Measurements from ENCODE around the gene CSNK1A1L.

Gene CSNK1A1L

GRCh38 chr13:37139356-37139755 lies 33.9 kb upstream of the CSNK1A1L start:
- DNase-seq (ENCODE audit: low spot score): no peak
- POLR2A ChIA-PET (ENCODE audit: low non-redundant PET): interaction anchor here (0.6 kb wide), 1 partner anchor 140 kb away, joined by 3 read pairs; no protein-coding TSS in a partner anchor
- H3K27ac ChIP-seq: no peak overlapping the region
- no peak for TF ChIP-seq CTCF (conservative IDR thresholded peaks at IDR 0.05; ENCODE audit: low read depth)
- CTCF ChIA-PET: no interaction called here

GRCh38 chr13:37138926-37139325 lies 33.5 kb upstream of the CSNK1A1L start:
- no peak for DNase-seq (ENCODE audit: low spot score)
- no peak for TF ChIP-seq CTCF (conservative IDR thresholded peaks at IDR 0.05; ENCODE audit: low read depth)
- CTCF ChIA-PET: no interaction called here
- POLR2A ChIA-PET (ENCODE audit: low non-redundant PET): no interaction called here
- no peak overlapping the region for H3K27ac ChIP-seq

GRCh38 chr13:37138169-37138568 lies 32.7 kb upstream of the CSNK1A1L start:
- 0 out of 2 replicates have a peak, but pooled peaks have one; percentile 6 for TF ChIP-seq CTCF (conservative IDR thresholded peaks at IDR 0.05; ENCODE audit: low read depth)
- no peak for DNase-seq (ENCODE audit: low spot score)
- ChIA-PET CTCF (no interaction called here), POLR2A (ENCODE audit: low non-redundant PET) (no interaction called here)
- no peak overlapping the region for H3K27ac ChIP-seq

GRCh38 chr13:37136633-37137032 lies 31.2 kb upstream of the CSNK1A1L start:
- POLR2A ChIA-PET (ENCODE audit: low non-redundant PET): no interaction called here
- CTCF ChIA-PET: no interaction called here

GRCh38 chr13:37136187-37136586 lies 30.7 kb upstream of the CSNK1A1L start:
- no peak overlapping the region for H3K27ac ChIP-seq
- no peak for TF ChIP-seq CTCF (conservative IDR thresholded peaks at IDR 0.05; ENCODE audit: low read depth)
- ChIA-PET CTCF (no interaction called here), POLR2A (ENCODE audit: low non-redundant PET) (no interaction called here)
- DNase-seq (ENCODE audit: low spot score): no peak

More at GRCh38 chr13:37136633-37137032, 31.2 kb upstream of the CSNK1A1L start:
- TF ChIP-seq CTCF (conservative IDR thresholded peaks at IDR 0.05; ENCODE audit: low read depth): no peak
- no peak for DNase-seq (ENCODE audit: low spot score)
- no peak overlapping the region for H3K27ac ChIP-seq

DNA sequence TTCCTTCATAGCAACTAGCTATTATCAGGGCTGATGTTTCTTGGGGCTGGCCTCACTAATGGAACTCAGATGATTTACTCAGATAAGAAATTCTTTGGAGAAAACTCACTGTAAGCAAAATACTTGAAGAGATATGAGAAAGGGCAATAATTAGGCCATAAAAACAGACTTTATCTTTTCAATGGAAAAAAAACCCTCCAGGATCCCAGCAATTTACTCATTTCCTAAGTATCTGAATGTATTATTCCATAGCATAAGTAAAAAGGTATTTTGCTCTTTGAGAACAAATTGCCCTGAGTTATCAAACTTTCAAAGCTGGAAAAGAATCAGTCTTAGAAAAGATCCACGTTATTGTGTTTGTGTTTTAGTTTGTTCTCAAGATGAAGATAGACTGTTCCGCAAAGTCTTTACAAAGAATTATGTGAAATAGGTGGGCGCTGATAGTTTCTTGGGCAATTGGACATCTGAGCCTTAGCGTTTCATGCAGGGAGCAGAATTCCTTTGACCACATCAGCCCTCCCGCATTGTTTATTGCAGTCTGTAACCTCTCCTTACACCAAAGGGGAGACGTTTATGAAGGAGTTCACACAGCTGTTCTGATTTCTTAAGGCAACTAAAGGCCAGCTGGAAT lies 29.1 kb upstream of the CSNK1A1L start:
- ChIA-PET POLR2A (ENCODE audit: low non-redundant PET) (no interaction called here), CTCF (interaction anchor here (0.6 to 0.8 kb wide), 2 partner anchors 231 to 1380 kb away, joined by 3 to 4 read pairs; no protein-coding TSS in a partner anchor)
- no peak for DNase-seq (ENCODE audit: low spot score)
- no peak overlapping the region for H3K27ac ChIP-seq
- TF ChIP-seq CTCF (conservative IDR thresholded peaks at IDR 0.05; ENCODE audit: low read depth): no peak

Measured in RWPE1 (cell line).